GM10266 (cell line): ENCODE measurements around the gene CHAF1A.

Experiments used
- DNase-seq: peaks from one replicate; pipeline ENCODE4 v3.0.0; 2012; ENCODE audit errors: extremely low spot score
- CTCF ChIP-seq: IDR thresholded peaks from 2 replicates; pipeline ENCODE4 v1.5.1; 2012; ENCODE audit warnings: mild to moderate bottlenecking, low read depth; ENCODE audit not compliant: control insufficient read depth, insufficient read depth; ENCODE audit errors: missing control alignments

Gene CHAF1A

GRCh38 chr19:4358709-4359626, 43.5 kb upstream of the CHAF1A start:
- TF ChIP-seq CTCF: no peak

GRCh38 chr19:4359627-4360000, 42.8 kb upstream of the CHAF1A start:
- DNase-seq: no peak
- TF ChIP-seq CTCF: no peak

More at GRCh38 chr19:4358709-4359626, 43.5 kb upstream of the CHAF1A start:
- no peak for DNase-seq

GRCh38 chr19:4360081-4360569, 42.3 kb upstream of the CHAF1A start:
- TF ChIP-seq CTCF: no peak
- DNase-seq: no peak

- no peak for DNase-seq
- TF ChIP-seq CTCF: no peak
These were observed 41.7 kb upstream of the CHAF1A start for GRCh38 chr19:4360641-4361151.

GRCh38 chr19:4361152-4362046, 41.0 kb upstream of the CHAF1A start:
- no peak for DNase-seq
- no peak for TF ChIP-seq CTCF

GRCh38 chr19:4362101-4362828, 40.2 kb upstream of the CHAF1A start:
- no peak for DNase-seq
- no peak for TF ChIP-seq CTCF
